MM.1S (cell line): ENCODE data around the gene DOCK10.

Experiments
- DNase-seq: peaks from one replicate; pipeline ENCODE4 v3.0.0-alpha.2; 2015
- H2AFZ ChIP-seq: fragments of 300-600 bp; sonication (generic); 2 replicates; pipeline ENCODE4 v1.6.0; 2016; ENCODE audit warnings: antibody characterized with exemption, low read length
- H3F3A ChIP-seq: fragments of 300-600 bp; sonication (generic); 2 replicates; pipeline ENCODE4 v1.6.1; 2016; ENCODE audit warnings: mild to moderate bottlenecking, antibody characterized with exemption, low read length, moderate library complexity, mixed read lengths; ENCODE audit not compliant: insufficient read depth
- H3K27ac ChIP-seq: fragments of 300-600 bp; sonication (generic); 2 replicates; pipeline ENCODE4 v1.5.1; 2016; ENCODE audit warnings: mild to moderate bottlenecking, low read length
- H3K27me3 ChIP-seq: fragments of 300-600 bp; sonication (generic); replicated peaks from 2 replicates; pipeline ENCODE4 v1.6.0; 2016; ENCODE audit warnings: low read length; ENCODE audit not compliant: insufficient read depth
- H3K36me3 ChIP-seq: fragments of 300-600 bp; sonication (generic); replicated peaks from 2 replicates; pipeline ENCODE4 v1.6.1; 2016; ENCODE audit warnings: mild to moderate bottlenecking, low read length, mixed read lengths; ENCODE audit not compliant: insufficient read depth
- H3K4me1 ChIP-seq: fragments of 300-600 bp; sonication (generic); 2 replicates; pipeline ENCODE4 v1.6.1; 2016; ENCODE audit warnings: low read length, mixed read lengths
- H3K4me2 ChIP-seq: fragments of 300-600 bp; sonication (generic); 2 replicates; pipeline ENCODE4 v1.6.0; 2016; ENCODE audit warnings: low read depth, low read length
- H3K4me3 ChIP-seq: fragments of 300-600 bp; sonication (generic); 2 replicates; pipeline ENCODE4 v1.5.1; 2016; ENCODE audit warnings: low read length, mixed read lengths
- H3K79me2 ChIP-seq: fragments of 300-600 bp; sonication (generic); 2 replicates; pipeline ENCODE4 v1.6.1; 2016; ENCODE audit warnings: mixed run types, low read length, mixed read lengths
- H3K9ac ChIP-seq: fragments of 300-600 bp; sonication (generic); 2 replicates; pipeline ENCODE4 v1.6.1; 2016; ENCODE audit warnings: low read length, mixed read lengths
- H3K9me2 ChIP-seq: fragments of 300-600 bp; sonication (generic); replicated peaks from 2 replicates; pipeline ENCODE4 v1.6.1; 2016; ENCODE audit warnings: mild to moderate bottlenecking, low read length, mixed read lengths; ENCODE audit not compliant: insufficient read depth
- H3K9me3 ChIP-seq: fragments of 300-600 bp; sonication (generic); replicated peaks from 2 replicates; pipeline ENCODE4 v1.6.1; 2016; ENCODE audit warnings: mild to moderate bottlenecking, low read length, mixed read lengths; ENCODE audit not compliant: insufficient read depth
- H4K20me1 ChIP-seq: fragments of 300-600 bp; sonication (generic); 2 replicates; pipeline ENCODE4 v1.6.1; 2016; ENCODE audit warnings: mild to moderate bottlenecking, low read length, moderate library complexity, mixed read lengths; ENCODE audit not compliant: insufficient read depth
- EZH2 ChIP-seq: fragments of 300-600 bp; sonication (generic); optimal IDR thresholded peaks from 2 replicates; pipeline ENCODE3; 2017; ENCODE audit warnings: low read depth, mild to moderate bottlenecking, antibody characterized with exemption, low read length, mixed read lengths
- EZH2phosphoT487 ChIP-seq: fragments of 300-600 bp; sonication (generic); IDR thresholded peaks from 2 replicates; pipeline ENCODE4 v1.6.1; 2018; ENCODE audit warnings: antibody characterized with exemption, low read length
- TF ChIP-seq, protein P1 (sequence below): fragments of 300-600 bp; sonication (generic); IDR thresholded peaks from 2 replicates; pipeline ENCODE4 v1.5.1; 2016; ENCODE audit warnings: antibody characterized with exemption, low read length, mixed read lengths

Gene DOCK10

DNA sequence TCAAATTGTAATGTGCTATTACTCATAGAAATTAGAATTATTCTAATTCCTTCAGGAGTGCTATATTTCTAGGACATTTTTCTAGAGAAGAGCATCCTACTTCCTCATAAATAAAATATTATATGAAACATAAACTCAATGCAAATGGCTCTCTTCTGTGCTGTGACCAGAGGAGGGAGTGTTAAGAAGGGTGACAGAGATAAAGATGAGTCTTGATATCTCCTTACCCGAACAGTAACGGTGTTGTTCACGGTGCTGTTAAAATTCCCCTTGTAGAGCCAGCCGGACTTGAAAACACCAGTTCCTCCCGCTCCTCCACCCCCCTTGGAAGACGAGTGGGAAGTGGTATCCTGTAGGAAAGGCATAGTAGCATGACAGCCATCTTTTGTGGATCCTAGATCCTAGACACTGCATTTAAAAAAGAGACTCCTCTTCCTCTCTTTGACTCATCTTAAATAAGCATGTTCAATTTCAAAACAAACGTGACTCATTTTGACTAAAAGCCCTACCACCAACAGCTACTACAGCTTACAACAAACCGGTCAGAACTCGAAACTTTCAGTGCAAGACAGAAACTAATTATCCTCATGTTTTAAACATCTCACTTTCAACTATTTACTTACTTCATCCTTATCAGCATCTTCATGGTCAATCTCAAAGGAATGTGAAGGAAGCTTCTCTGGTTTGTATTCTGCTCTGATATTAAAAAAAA lies 156.3 kb downstream of the DOCK10 start:
- Histone ChIP-seq H3K27me3 (no peaks in the 10 kb centered on the region), H3K4me1 (no peaks in the 10 kb centered on the region), H3F3A (no peaks in the 10 kb centered on the region), H3K27ac (no peak overlapping the region), H3K79me2 (no peaks in the 10 kb centered on the region), H2AFZ (no peak overlapping the region), H3K9me2 (no peaks in the 10 kb centered on the region), H3K4me3 (no peak overlapping the region), H3K36me3 (0 out of 2 replicates have a peak, but pooled peaks cover 3% of the 10 kb centered on the region), H3K9ac (no peak overlapping the region), H3K9me3 (no peaks in the 10 kb centered on the region), H4K20me1 (no peaks in the 10 kb centered on the region), H3K4me2 (no peak overlapping the region)
- no peak for DNase-seq
- TF ChIP-seq, protein P1, sequence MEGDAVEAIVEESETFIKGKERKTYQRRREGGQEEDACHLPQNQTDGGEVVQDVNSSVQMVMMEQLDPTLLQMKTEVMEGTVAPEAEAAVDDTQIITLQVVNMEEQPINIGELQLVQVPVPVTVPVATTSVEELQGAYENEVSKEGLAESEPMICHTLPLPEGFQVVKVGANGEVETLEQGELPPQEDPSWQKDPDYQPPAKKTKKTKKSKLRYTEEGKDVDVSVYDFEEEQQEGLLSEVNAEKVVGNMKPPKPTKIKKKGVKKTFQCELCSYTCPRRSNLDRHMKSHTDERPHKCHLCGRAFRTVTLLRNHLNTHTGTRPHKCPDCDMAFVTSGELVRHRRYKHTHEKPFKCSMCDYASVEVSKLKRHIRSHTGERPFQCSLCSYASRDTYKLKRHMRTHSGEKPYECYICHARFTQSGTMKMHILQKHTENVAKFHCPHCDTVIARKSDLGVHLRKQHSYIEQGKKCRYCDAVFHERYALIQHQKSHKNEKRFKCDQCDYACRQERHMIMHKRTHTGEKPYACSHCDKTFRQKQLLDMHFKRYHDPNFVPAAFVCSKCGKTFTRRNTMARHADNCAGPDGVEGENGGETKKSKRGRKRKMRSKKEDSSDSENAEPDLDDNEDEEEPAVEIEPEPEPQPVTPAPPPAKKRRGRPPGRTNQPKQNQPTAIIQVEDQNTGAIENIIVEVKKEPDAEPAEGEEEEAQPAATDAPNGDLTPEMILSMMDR: no peak
- TF ChIP-seq EZH2phosphoT487 (no peak), EZH2 (no peak)

DNA sequence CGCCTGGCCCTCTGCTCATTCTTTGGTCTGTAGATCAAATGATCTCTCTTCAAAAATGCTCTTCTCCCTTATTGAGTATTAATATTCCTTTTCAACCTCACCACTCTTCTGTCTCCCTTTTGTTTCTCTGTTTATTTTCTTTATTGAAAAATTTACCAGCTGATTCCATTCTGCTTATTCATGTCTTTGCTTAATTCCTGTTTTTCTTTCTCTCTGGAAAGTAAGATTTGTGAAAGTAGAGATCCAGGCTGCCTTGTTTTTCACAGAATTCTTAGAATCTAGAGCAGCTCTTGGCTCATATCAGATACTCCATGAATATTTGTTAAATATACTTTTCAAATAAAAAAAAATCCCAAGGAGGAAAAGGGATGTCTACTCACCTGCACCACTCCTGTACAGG lies 157.0 kb downstream of the DOCK10 start:
- H3K79me2 ChIP-seq: no peaks in the 10 kb centered on the region
- no peak overlapping the region for H3K4me2 ChIP-seq
- no peak overlapping the region for H3K9ac ChIP-seq
- H4K20me1 ChIP-seq: no peaks in the 10 kb centered on the region
- TF ChIP-seq EZH2phosphoT487: no peak
- TF ChIP-seq, protein P1: no peak
- TF ChIP-seq EZH2: no peak
- H3K27ac ChIP-seq: no peak overlapping the region
- H3K9me3 ChIP-seq: no peaks in the 10 kb centered on the region
- DNase-seq: no peak
- no peaks in the 10 kb centered on the region for H3K4me1 ChIP-seq
- no peak overlapping the region for H3K4me3 ChIP-seq
- no peak overlapping the region for H2AFZ ChIP-seq
- no peaks in the 10 kb centered on the region for H3K27me3 ChIP-seq
- no peaks in the 10 kb centered on the region for H3F3A ChIP-seq
- no peaks in the 10 kb centered on the region for H3K9me2 ChIP-seq
- 0 out of 2 replicates have a peak, but pooled peaks cover 3% of the 10 kb centered on the region for H3K36me3 ChIP-seq

DNA sequence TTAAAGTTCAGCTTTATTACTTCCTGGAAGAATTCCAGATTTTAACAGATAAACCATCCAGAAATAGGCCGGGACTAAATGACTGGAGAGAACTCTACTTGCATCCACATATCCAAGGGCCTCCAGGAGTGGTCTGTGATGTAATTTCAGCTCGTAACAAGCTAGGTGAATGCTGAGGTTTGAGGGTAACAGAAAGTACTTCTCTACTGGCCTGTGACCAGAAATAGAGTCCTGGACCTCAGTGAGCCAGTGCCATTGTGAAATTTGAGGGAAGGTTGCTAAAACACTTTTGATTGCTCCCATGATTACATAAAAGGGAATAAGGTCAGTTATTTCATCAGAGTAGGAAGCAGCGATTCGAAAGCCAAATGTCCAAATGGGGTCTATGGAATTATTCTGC lies 158.1 kb downstream of the DOCK10 start:
- Histone ChIP-seq H3K27ac (no peak overlapping the region), H3K4me3 (no peak overlapping the region), H4K20me1 (no peaks in the 10 kb centered on the region), H3K79me2 (no peaks in the 10 kb centered on the region), H3K9ac (no peak overlapping the region), H3K36me3 (no peaks in the 10 kb centered on the region), H3K9me2 (no peaks in the 10 kb centered on the region), H3K4me1 (no peaks in the 10 kb centered on the region), H3K9me3 (no peaks in the 10 kb centered on the region), H2AFZ (no peak overlapping the region), H3K4me2 (no peak overlapping the region), H3K27me3 (no peaks in the 10 kb centered on the region), H3F3A (no peaks in the 10 kb centered on the region)
- DNase-seq: no peak
- TF ChIP-seq EZH2 (no peak), EZH2phosphoT487 (no peak)
- TF ChIP-seq, protein P1: no peak
